ENCODE measurements around the gene LSM6. TPM values are rescaled to one million over a fixed set of nuclear protein-coding genes. Genes with fewer than 3 reads are reported as not detected.

Gene LSM6
- total RNA-seq, 2 experiments from 2014 or later = 79.4 to 85.4 TPM

DNA sequence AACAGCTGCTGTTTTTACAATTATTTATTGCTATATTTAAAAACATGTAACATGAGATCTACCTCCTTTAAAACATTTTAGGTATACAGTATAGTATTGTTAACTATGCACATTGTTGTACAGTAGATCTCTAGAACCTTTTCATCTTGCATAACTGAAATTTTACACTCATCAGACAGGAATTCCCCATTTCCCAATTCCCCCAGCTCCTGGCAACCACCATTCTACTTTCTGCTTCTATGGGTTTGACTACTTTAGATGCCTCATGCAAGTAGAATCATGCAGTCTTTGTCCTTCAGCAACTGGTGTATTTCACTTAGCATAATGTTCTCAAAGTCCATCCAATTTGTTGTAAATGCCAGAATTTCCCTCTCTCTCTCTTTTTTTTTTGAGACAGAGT is 9.7 kb upstream of the LSM6 start:
- Mint-ChIP-seq H3K9me3 (peaks cover 6% of the 10 kb centered on the region), H3K27ac (no peak overlapping the region), H3K36me3 (peaks cover 6% of the 10 kb centered on the region), H3K27me3 (peaks cover 4% of the 10 kb centered on the region), H3K4me1 (no peaks in the 10 kb centered on the region), H3K4me3 (no peak overlapping the region)
- DNase-seq = no peak

DNA sequence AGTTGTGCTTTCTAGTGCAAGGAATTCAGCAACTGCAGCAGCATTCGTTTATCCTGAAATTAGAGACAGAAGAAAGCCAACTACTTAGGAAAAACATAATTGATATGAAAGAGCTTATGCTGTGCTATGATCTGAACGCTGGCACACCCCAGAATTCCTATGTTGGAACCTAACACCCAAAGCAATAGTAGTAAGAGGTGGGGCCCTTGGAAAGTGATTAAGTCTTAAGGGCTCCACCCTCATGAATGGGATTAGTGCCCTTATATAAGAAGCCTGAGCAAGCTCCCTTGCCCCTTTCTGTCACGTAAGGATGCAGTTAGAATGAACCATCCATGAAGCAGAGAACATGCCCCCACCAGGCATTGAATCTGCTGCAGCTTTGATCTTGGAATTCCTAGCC is 5.4 kb upstream of the LSM6 start:
- Mint-ChIP-seq H3K4me3 (no peak overlapping the region), H3K27ac (no peak overlapping the region), H3K27me3 (no peaks in the 10 kb centered on the region), H3K4me1 (peaks cover 1% of the 10 kb centered on the region), H3K9me3 (no peaks in the 10 kb centered on the region), H3K36me3 (no peaks in the 10 kb centered on the region)
- DNase-seq = no peak

GRCh38 chr4:146176891-146177290 is 1.4 kb downstream of the LSM6 start:
- H3K4me3 Mint-ChIP-seq = peak overlapping the region; percentile 79
- no peaks in the 10 kb centered on the region for H3K27me3 Mint-ChIP-seq
- H3K27ac Mint-ChIP-seq = peak overlapping the region; percentile 42
- H3K9me3 Mint-ChIP-seq = no peaks in the 10 kb centered on the region
- H3K36me3 Mint-ChIP-seq = peaks cover 6% of the 10 kb centered on the region
- peaks cover 52% of the 10 kb centered on the region for H3K4me1 Mint-ChIP-seq
- no peak for DNase-seq

DNA sequence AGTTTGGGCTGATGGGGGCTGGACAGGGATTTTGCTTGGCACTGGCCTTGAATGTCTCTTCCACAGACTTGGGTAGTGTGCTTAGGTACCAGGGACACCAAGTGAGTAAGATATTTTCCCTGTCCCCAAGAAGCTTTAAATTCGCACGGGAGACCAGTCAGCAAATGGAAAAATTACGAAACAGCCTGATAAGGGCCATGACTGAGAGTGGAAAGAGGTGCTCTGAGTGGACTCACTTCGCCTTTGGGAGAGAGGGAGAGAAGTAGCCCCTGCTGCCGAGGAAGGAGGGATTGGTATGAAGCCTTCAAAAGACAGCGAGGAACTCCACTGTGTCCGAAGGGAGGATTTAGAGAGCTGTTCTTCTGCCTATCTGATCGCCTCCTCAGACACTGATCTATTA is 2.6 kb downstream of the LSM6 start:
- no peaks in the 10 kb centered on the region for H3K27me3 Mint-ChIP-seq
- DNase-seq = no peak
- no peaks in the 10 kb centered on the region for H3K9me3 Mint-ChIP-seq
- H3K36me3 Mint-ChIP-seq = peaks cover 6% of the 10 kb centered on the region
- peaks cover 56% of the 10 kb centered on the region for H3K4me1 Mint-ChIP-seq
- no peak overlapping the region for H3K27ac Mint-ChIP-seq
- no peak overlapping the region for H3K4me3 Mint-ChIP-seq

GRCh38 chr4:146179784-146180370 is 4.4 kb downstream of the LSM6 start:
- Mint-ChIP-seq H3K27me3 (no peaks in the 10 kb centered on the region), H3K27ac (no peak overlapping the region), H3K36me3 (peaks cover 6% of the 10 kb centered on the region), H3K9me3 (no peaks in the 10 kb centered on the region), H3K4me1 (peaks cover 56% of the 10 kb centered on the region), H3K4me3 (no peak overlapping the region)
- no peak for DNase-seq

GRCh38 chr4:146182443-146182842 is 6.9 kb downstream of the LSM6 start:
- no peak overlapping the region for H3K4me3 Mint-ChIP-seq

GRCh38 chr4:146183209-146183608 is 7.7 kb downstream of the LSM6 start:
- H3K4me1 Mint-ChIP-seq = peaks cover 38% of the 10 kb centered on the region
- H3K4me3 Mint-ChIP-seq = no peak overlapping the region
- no peaks in the 10 kb centered on the region for H3K9me3 Mint-ChIP-seq
- H3K36me3 Mint-ChIP-seq = peaks cover 11% of the 10 kb centered on the region
- H3K27ac Mint-ChIP-seq = no peak overlapping the region
- no peak for DNase-seq
- H3K27me3 Mint-ChIP-seq = no peaks in the 10 kb centered on the region

More at GRCh38 chr4:146182443-146182842, 6.9 kb downstream of the LSM6 start:
- Mint-ChIP-seq H3K27ac (peak overlapping the region; percentile 44), H3K9me3 (no peaks in the 10 kb centered on the region), H3K4me1 (peaks cover 45% of the 10 kb centered on the region), H3K27me3 (no peaks in the 10 kb centered on the region), H3K36me3 (peaks cover 11% of the 10 kb centered on the region)
- no peak for DNase-seq

- H3K36me3 Mint-ChIP-seq = peaks cover 15% of the 10 kb centered on the region
Observed at GRCh38 chr4:146186041-146186440, 10.5 kb downstream of the LSM6 start.

GRCh38 chr4:146186596-146186995 is 11.1 kb downstream of the LSM6 start:
- Mint-ChIP-seq H3K4me1 (peaks cover 11% of the 10 kb centered on the region), H3K36me3 (peaks cover 19% of the 10 kb centered on the region), H3K4me3 (no peak overlapping the region), H3K27ac (no peak overlapping the region), H3K27me3 (no peaks in the 10 kb centered on the region), H3K9me3 (no peaks in the 10 kb centered on the region)
- no peak for DNase-seq

More at GRCh38 chr4:146186041-146186440, 10.5 kb downstream of the LSM6 start:
- DNase-seq = no peak
- Mint-ChIP-seq H3K4me3 (no peak overlapping the region), H3K27ac (no peak overlapping the region), H3K27me3 (no peaks in the 10 kb centered on the region), H3K9me3 (no peaks in the 10 kb centered on the region), H3K4me1 (peaks cover 14% of the 10 kb centered on the region)

- Mint-ChIP-seq H3K27ac (no peak overlapping the region), H3K4me1 (peaks cover 1% of the 10 kb centered on the region), H3K27me3 (no peaks in the 10 kb centered on the region), H3K9me3 (no peaks in the 10 kb centered on the region), H3K36me3 (peaks cover 19% of the 10 kb centered on the region), H3K4me3 (no peak overlapping the region)
- DNase-seq = no peak
Observed at GRCh38 chr4:146190456-146190855, 14.9 kb downstream of the LSM6 start.

DNA sequence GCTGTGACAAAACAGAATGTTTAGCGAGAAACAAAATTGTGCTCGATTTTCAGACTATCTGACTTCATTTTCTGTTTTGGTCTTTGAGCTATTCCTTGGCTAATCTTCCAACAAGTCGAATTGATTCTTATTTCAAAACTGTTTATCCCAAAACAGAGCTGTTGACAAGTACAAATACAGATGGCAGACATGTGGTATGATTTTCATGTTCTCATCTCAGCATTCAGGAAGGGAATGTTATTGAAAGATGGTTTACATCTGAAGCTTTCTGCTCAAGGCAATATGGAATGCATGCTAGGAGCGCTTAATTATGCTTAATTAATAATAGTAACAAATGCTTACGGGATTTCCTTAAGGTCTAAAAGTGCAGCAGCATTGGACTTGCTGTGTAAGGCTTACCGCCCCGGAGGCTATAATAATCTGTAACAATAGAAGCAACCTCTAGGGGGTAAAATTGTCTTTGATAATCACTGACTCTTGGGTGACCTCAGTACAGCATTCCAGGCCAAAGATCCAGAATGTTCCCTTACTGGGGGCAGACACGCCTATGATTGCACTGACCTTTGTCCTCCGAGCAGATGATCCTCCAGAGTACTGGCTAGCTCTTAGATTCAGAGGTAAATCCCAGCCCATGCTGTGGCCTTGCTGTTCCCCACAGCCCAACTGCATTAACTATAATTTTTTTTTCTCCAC is 16.4 kb downstream of the LSM6 start:
- Mint-ChIP-seq H3K27ac (no peak overlapping the region), H3K4me1 (peaks cover 1% of the 10 kb centered on the region), H3K9me3 (no peaks in the 10 kb centered on the region), H3K4me3 (no peak overlapping the region), H3K27me3 (no peaks in the 10 kb centered on the region), H3K36me3 (peaks cover 19% of the 10 kb centered on the region)
- no peak for DNase-seq

GRCh38 chr4:146193628-146194027 is 18.1 kb downstream of the LSM6 start:
- no peak overlapping the region for H3K27ac Mint-ChIP-seq
- H3K4me3 Mint-ChIP-seq = no peak overlapping the region
- H3K9me3 Mint-ChIP-seq = no peaks in the 10 kb centered on the region
- no peaks in the 10 kb centered on the region for H3K27me3 Mint-ChIP-seq
- DNase-seq = no peak
- H3K4me1 Mint-ChIP-seq = no peaks in the 10 kb centered on the region
- peaks cover 14% of the 10 kb centered on the region for H3K36me3 Mint-ChIP-seq

DNA sequence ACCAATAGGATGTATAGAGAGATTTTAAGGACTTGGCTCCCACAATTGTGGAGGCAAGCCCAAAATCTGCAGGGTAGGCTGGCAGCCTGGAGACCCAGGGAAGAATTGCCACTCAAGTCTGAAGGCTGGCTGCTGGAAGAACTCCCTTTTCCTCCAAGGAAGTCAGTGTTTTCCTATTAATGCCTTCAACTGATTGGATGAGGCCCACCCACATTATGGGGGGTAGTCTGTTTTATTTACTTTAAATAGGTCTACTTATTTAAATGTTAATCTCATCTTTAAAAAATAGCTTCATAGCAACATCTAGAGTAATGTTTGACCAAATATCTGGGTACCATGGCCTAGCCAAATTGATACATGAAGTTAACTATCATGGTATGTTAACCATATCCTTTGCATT is 18.7 kb downstream of the LSM6 start:
- H3K9me3 Mint-ChIP-seq = no peaks in the 10 kb centered on the region
- peaks cover 14% of the 10 kb centered on the region for H3K36me3 Mint-ChIP-seq
- no peaks in the 10 kb centered on the region for H3K4me1 Mint-ChIP-seq
- DNase-seq = no peak
- no peaks in the 10 kb centered on the region for H3K27me3 Mint-ChIP-seq
- no peak overlapping the region for H3K27ac Mint-ChIP-seq
- H3K4me3 Mint-ChIP-seq = no peak overlapping the region

- H3K9me3 Mint-ChIP-seq = no peaks in the 10 kb centered on the region
- H3K4me1 Mint-ChIP-seq = no peaks in the 10 kb centered on the region
- H3K4me3 Mint-ChIP-seq = no peak overlapping the region
- H3K36me3 Mint-ChIP-seq = peaks cover 9% of the 10 kb centered on the region
- no peak for DNase-seq
- no peak overlapping the region for H3K27ac Mint-ChIP-seq
- no peaks in the 10 kb centered on the region for H3K27me3 Mint-ChIP-seq
Observed at GRCh38 chr4:146202665-146203064, 27.1 kb downstream of the LSM6 start.

DNA sequence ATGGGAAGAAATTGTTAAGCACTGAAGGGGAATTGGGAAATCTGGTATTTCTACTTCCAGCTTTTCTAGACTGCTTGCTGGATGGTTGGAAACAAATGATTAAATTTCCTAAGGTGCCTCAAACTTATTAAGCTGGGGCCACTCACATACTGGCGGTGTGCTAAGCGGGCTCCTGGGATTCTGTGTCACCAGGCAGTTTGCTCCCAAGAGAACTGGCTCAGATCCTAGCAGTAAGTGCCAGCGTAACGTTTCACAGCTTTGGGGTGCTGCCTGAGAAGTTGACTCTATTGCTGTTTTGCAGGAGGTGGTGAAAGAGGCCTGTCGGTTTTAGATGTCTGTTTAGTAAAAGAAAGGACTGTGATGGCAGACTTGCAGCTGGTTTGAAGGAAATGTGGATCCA is 31.9 kb downstream of the LSM6 start:
- peaks cover 9% of the 10 kb centered on the region for H3K36me3 Mint-ChIP-seq

DNA sequence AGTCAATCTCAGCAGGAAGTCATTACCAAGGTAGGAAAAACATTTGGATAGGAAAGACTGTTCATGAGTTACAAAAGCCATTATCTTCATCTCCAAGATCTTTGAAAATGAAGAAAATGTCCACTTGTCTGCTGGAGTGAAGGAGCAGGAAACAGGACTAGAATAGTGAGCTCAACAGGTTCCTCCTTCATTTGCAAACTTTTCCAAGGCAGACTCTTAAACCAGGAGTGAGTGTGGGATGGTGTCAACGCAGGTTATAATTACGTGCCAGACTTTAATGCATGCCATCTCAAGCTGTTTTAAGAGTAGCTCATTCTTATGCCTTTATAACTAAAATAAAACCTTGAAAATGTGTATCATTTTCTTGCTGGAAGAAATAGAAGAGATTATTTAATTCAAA is 35.4 kb downstream of the LSM6 start:
- Mint-ChIP-seq H3K4me1 (no peaks in the 10 kb centered on the region), H3K27me3 (no peaks in the 10 kb centered on the region), H3K4me3 (no peak overlapping the region), H3K36me3 (peaks cover 4% of the 10 kb centered on the region), H3K27ac (no peak overlapping the region), H3K9me3 (no peaks in the 10 kb centered on the region)
- DNase-seq = no peak

More for the DNA sequence above, 31.9 kb downstream of the LSM6 start:
- Mint-ChIP-seq H3K4me3 (no peak overlapping the region), H3K27ac (no peak overlapping the region), H3K27me3 (no peaks in the 10 kb centered on the region), H3K4me1 (no peaks in the 10 kb centered on the region), H3K9me3 (no peaks in the 10 kb centered on the region)
- DNase-seq = no peak
